Prostate gland (tissue), 2 donors: ENCODE data around the gene TTYH1.

Source experiments
- CTCF ChIP-seq, 4 experiments: fragments of 200-600 bp in 2 of 4; fragments of 450-650 bp in 2 of 4; sonication (generic) in 2 of 4; IDR thresholded peaks; 1 replicate in 3 of 4; 2 replicates in 1 of 4; pipeline ENCODE4 v1.5.1; 2016 to 2019; ENCODE audit warnings: antibody characterized with exemption in 4 of 4, mild to moderate bottlenecking in 2 of 4, moderate library complexity in 2 of 4
- POLR2A ChIP-seq: fragments of 450-650 bp; IDR thresholded peaks from one replicate; pipeline ENCODE4 v1.6.1; 2016; ENCODE audit warnings: antibody characterized with exemption, mild to moderate bottlenecking
- POLR2AphosphoS5 ChIP-seq: sonication (generic); formaldehyde crosslinking; IDR thresholded peaks from one replicate; pipeline ENCODE4 v1.6.1; 2017; ENCODE audit warnings: antibody characterized with exemption

GRCh38 chr19:54420068-54420382 is 4.8 kb downstream of the TTYH1 start:
- no peak for TF ChIP-seq POLR2A
- no peak for TF ChIP-seq CTCF (IDR thresholded peaks at IDR 0.05)
- TF ChIP-seq POLR2AphosphoS5, result no peak
